Muscle layer of duodenum (tissue), 2 donors: ENCODE measurements around the gene OBP2B.

Source experiments
- H3K27ac ChIP-seq: one replicate; pipeline ENCODE4 v1.7.0; 2013; ENCODE audit warnings: mild to moderate bottlenecking, low read length
- H3K27me3 ChIP-seq: one replicate; pipeline ENCODE4 v1.7.0; 2013; ENCODE audit warnings: low read depth, mild to moderate bottlenecking, control low read depth, low read length
- H3K36me3 ChIP-seq, 2 donors: one replicate each; pipeline ENCODE4 v1.7.0; 2013; ENCODE audit warnings: low read length in 2 of 2, control low read depth in 1 of 2, mild to moderate bottlenecking in 1 of 2; ENCODE audit not compliant: insufficient read depth in 2 of 2, control insufficient read depth in 1 of 2
- H3K4me1 ChIP-seq, 2 donors: one replicate each; pipeline ENCODE4 v1.7.0; 2013; ENCODE audit warnings: low read length in 2 of 2, mild to moderate bottlenecking in 2 of 2, control low read depth in 1 of 2, moderate library complexity in 1 of 2; ENCODE audit not compliant: insufficient read depth in 2 of 2, control insufficient read depth in 1 of 2
- H3K4me3 ChIP-seq, 2 donors: one replicate each; pipeline ENCODE4 v1.7.0; 2013; ENCODE audit warnings: low read length in 2 of 2, low read depth in 1 of 2, mild to moderate bottlenecking in 1 of 2
- H3K9me3 ChIP-seq, 2 donors: one replicate each; pipeline ENCODE4 v1.7.0; 2013; ENCODE audit warnings: low read length in 2 of 2, control low read depth in 1 of 2, mild to moderate bottlenecking in 1 of 2; ENCODE audit not compliant: control insufficient read depth in 1 of 2
- donor health status: healthy.

Gene OBP2B

DNA sequence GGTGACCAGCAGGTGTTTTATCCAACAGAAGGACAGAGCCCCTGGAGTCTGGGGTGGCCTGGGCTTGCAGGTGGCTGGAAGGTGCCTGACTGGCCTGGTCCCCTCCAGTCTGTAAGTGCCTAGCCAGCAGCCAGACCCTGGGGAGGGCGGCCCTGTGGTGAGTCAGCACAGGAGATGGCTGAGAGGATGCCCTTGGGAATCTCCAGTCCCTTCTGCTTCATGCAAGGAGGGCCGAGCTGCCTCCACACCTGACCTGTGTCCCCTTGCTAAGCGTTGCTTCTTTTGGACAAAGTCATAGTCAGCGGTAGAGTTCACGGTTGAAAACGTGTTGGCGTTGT, 20.2 kb downstream of the OBP2B start:
- peaks cover 0 to 4% of the 10 kb centered on the region in 2 donors for H3K4me1 ChIP-seq
- no peak overlapping the region for H3K4me3 ChIP-seq
- H3K36me3 ChIP-seq: no peaks in the 10 kb centered on the region
- no peak overlapping the region for H3K27ac ChIP-seq
- H3K9me3 ChIP-seq: no peaks in the 10 kb centered on the region
- no peaks in the 10 kb centered on the region for H3K27me3 ChIP-seq

DNA sequence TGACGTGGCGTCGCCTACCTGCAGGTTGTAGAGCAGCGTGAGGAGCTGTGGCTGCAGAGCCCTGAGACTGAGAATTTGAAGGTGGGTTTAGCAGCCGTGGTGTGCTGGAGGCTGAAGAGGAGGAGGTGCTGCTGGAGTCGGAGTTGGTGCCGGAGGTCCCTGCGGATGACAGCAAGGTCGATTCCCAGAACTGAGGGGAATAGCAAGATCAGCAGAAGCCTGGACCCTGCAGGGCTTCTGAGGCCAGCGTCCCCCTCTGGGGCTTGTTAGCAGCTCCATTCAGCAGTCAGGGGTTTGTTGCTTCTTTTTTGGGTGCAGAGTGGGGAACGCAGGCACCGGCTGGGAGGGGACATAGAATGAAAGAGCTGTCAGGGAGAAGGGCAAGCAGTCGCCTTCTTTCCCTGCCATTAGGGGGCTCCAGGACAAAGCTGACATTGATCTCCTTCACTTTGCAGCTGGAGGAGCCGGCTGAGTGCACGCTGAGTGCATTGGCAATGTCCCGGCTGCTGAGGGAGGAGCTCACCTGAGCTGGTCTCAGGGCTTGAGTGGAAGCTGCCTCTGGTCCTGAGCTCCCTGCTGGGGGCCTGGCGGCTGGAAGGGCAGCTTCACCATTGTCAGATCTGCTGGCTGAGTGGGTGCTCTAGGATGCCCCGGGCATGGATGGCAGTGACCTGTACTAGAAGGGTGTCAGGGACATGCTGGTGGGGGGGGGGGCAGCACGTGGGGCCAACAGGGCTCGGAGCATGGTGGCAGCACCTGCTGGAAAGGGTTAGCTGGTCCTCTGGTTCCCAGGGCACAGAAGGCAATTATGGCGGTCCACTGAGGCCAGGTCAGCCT, 20.8 kb downstream of the OBP2B start:
- H3K27me3 ChIP-seq: no peaks in the 10 kb centered on the region
- no peaks in the 10 kb centered on the region for H3K9me3 ChIP-seq
- H3K4me1 ChIP-seq: peaks cover 0 to 4% of the 10 kb centered on the region in 2 donors
- H3K27ac ChIP-seq: no peak overlapping the region
- H3K36me3 ChIP-seq: no peaks in the 10 kb centered on the region
- no peak overlapping the region for H3K4me3 ChIP-seq

- Histone ChIP-seq H3K36me3 (no peaks in the 10 kb centered on the region), H3K4me1 (peaks cover 0 to 4% of the 10 kb centered on the region in 2 donors), H3K4me3 (no peak overlapping the region), H3K27ac (no peak overlapping the region), H3K27me3 (no peaks in the 10 kb centered on the region), H3K9me3 (no peaks in the 10 kb centered on the region)
These were observed 21.5 kb downstream of the OBP2B start for GRCh38 chr9:133187561-133188005.

GRCh38 chr9:133186736-133187135, 22.3 kb downstream of the OBP2B start:
- H3K4me3 ChIP-seq: no peak overlapping the region
- H3K9me3 ChIP-seq: no peaks in the 10 kb centered on the region
- no peaks in the 10 kb centered on the region for H3K27me3 ChIP-seq
- H3K4me1 ChIP-seq: peaks cover 0 to 4% of the 10 kb centered on the region in 2 donors
- no peak overlapping the region for H3K27ac ChIP-seq
- no peaks in the 10 kb centered on the region for H3K36me3 ChIP-seq

DNA sequence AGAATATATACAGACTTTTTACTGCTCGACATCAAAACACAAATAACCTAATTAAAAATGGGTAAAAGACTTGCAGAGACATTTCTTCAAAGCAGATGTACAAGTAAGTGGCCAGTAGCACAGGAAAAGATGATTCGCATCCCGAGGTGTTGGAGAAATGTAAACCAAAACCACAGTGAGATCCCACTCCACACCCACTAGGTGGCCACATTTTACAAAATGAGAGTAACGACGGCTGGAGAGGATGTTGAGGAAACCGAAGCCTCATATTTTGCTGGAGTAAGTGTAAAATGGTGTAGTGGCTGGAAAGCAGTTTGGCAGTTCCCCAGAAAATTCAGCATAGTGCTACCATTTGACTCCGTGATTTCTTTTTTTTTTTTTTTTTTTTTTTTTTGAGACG, 24.1 kb downstream of the OBP2B start:
- Histone ChIP-seq H3K4me1 (peaks cover 0 to 4% of the 10 kb centered on the region in 2 donors), H3K27me3 (no peaks in the 10 kb centered on the region), H3K4me3 (no peak overlapping the region), H3K9me3 (no peaks in the 10 kb centered on the region), H3K36me3 (no peaks in the 10 kb centered on the region), H3K27ac (no peak overlapping the region)

DNA sequence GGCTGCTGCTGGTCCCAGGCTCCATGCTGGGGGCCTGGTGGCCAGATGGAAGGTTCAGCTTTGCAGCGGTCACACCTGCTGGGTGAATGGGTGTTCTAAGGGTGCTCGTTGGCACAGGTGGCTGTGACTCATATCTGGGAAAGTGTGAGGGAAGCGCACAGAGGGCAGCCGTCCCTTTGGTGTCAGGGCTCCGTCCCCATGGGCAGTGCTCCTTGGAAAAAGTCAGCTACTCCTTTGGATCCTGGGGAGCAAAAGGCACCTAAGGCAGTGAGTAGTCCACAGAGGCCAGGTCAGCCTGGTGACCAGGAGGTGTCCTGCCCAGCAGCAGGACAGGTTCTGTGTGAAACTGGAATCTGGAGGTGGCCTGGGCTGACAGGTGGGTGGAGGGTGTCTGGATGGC, 26.9 kb downstream of the OBP2B start:
- no peak overlapping the region for H3K4me3 ChIP-seq
- no peak overlapping the region for H3K27ac ChIP-seq
- peaks cover 0 to 4% of the 10 kb centered on the region in 2 donors for H3K4me1 ChIP-seq
- no peaks in the 10 kb centered on the region for H3K27me3 ChIP-seq
- H3K9me3 ChIP-seq: no peaks in the 10 kb centered on the region
- H3K36me3 ChIP-seq: no peaks in the 10 kb centered on the region

DNA sequence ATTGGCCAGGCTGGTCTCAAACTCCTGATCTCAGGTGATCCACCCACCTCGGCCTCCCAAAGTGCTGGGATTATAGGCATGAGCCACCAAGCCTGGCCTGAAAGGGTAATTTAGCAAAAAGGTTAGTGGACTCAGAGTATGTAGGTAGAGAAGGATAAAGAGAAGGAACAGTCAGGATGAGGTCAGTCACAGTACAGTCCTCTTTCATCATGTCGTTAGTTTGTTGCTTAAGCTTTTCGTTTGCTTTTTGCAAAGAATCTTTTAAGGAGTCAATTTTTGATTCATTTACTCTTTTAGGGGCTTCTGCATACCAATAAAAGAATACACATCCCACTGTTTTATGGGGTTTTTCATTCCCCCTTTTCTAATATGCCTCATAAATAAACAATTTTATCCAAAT, 27.5 kb downstream of the OBP2B start:
- H3K4me3 ChIP-seq: no peak overlapping the region
- no peaks in the 10 kb centered on the region for H3K36me3 ChIP-seq
- no peaks in the 10 kb centered on the region for H3K27me3 ChIP-seq
- no peak overlapping the region for H3K27ac ChIP-seq
- H3K4me1 ChIP-seq: peaks cover 0 to 4% of the 10 kb centered on the region in 2 donors
- H3K9me3 ChIP-seq: no peaks in the 10 kb centered on the region

DNA sequence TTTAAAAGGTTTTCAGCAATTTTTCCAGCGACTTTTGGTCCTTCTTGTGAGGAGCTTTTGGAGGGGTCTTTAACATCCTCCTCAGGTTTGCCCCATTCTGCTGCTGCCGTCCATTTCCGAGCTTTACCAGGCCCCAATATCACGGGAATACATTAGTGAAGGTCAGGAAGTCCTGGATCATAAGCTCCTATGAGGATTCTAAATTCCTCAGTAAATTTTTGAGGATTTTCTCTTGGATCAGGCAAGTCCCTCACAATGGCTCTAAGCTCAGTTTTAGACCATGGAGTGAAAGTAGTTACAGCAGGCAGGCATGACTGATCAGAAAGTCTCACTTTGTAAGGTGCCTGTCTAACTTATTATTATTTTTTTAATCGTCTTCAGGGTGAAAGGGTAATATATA, 28.1 kb downstream of the OBP2B start:
- Histone ChIP-seq H3K36me3 (no peaks in the 10 kb centered on the region), H3K27ac (no peak overlapping the region), H3K4me3 (no peak overlapping the region), H3K27me3 (no peaks in the 10 kb centered on the region), H3K9me3 (no peaks in the 10 kb centered on the region), H3K4me1 (peaks cover 0 to 4% of the 10 kb centered on the region in 2 donors)

GRCh38 chr9:133173056-133173455, 36.0 kb downstream of the OBP2B start:
- Histone ChIP-seq H3K4me3 (no peak overlapping the region), H3K27me3 (no peaks in the 10 kb centered on the region), H3K27ac (no peak overlapping the region), H3K4me1 (no peaks in the 10 kb centered on the region), H3K9me3 (no peaks in the 10 kb centered on the region), H3K36me3 (no peaks in the 10 kb centered on the region)

- no peaks in the 10 kb centered on the region for H3K9me3 ChIP-seq
- no peaks in the 10 kb centered on the region for H3K36me3 ChIP-seq
- no peak overlapping the region for H3K4me3 ChIP-seq
- no peaks in the 10 kb centered on the region for H3K27me3 ChIP-seq
- no peaks in the 10 kb centered on the region for H3K4me1 ChIP-seq
- H3K27ac ChIP-seq: no peak overlapping the region
These were observed 37.7 kb downstream of the OBP2B start for GRCh38 chr9:133171161-133171961.

GRCh38 chr9:133170716-133171115, 38.3 kb downstream of the OBP2B start:
- H3K36me3 ChIP-seq: no peaks in the 10 kb centered on the region
- no peak overlapping the region for H3K27ac ChIP-seq
- no peak overlapping the region for H3K4me3 ChIP-seq
- H3K9me3 ChIP-seq: no peaks in the 10 kb centered on the region
- H3K27me3 ChIP-seq: no peaks in the 10 kb centered on the region
- no peaks in the 10 kb centered on the region for H3K4me1 ChIP-seq
